ENCODE results near the gene RAC3. TPM values are rescaled to one million over a fixed set of nuclear protein-coding genes. Genes with fewer than 3 reads are reported as not detected.

Gene RAC3
- total RNA-seq, 1 experiment from 2014 or later = 9.3 TPM

DNA sequence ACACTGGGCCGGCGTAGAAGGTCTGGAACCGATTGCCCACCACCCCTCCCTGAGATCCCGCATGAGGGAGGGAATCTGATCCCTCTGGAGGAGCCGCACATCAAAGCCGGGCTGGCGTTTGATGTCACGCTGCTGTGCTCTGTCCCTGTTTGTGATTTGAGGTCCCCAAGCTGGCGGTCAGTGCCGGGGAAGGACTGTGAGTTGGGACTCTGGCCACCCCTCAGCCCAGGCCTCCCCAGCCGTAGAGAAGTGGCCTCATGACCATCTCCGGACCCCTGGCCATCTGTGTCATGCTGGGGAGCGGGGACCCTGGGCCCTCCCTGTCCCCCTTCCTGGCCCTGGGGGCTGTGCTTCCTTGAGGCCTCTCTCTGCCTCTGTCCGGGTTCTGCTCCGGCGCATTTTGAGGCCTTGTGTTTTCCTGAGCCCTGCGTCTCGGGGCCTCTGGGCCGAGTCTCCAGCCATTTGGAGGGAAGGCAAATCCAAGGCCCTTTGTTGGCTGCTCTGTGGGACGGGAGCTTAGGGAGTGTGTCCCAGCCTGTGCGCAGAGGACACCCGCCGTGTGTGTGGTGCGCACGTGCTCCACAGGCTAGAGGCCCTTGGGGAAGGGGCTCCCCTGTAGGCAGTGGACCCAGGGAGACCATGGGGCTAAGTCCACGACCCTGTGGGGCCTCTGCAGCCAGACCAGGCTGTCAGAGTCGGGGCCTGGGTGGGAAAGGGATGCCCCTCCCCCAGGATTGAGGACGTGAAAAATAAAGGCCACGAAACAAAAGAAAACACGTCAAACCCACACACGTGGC, 39.0 kb upstream of the RAC3 start:
- H3K4me3 Mint-ChIP-seq (ENCODE audit: low read depth, unreplicated experiment) = peak overlapping the region; percentile 30
- intact Hi-C loops (cut with micrococcal nuclease; ENCODE audit: unreplicated experiment) = no loop called here
- TF ChIP-seq, protein P1, sequence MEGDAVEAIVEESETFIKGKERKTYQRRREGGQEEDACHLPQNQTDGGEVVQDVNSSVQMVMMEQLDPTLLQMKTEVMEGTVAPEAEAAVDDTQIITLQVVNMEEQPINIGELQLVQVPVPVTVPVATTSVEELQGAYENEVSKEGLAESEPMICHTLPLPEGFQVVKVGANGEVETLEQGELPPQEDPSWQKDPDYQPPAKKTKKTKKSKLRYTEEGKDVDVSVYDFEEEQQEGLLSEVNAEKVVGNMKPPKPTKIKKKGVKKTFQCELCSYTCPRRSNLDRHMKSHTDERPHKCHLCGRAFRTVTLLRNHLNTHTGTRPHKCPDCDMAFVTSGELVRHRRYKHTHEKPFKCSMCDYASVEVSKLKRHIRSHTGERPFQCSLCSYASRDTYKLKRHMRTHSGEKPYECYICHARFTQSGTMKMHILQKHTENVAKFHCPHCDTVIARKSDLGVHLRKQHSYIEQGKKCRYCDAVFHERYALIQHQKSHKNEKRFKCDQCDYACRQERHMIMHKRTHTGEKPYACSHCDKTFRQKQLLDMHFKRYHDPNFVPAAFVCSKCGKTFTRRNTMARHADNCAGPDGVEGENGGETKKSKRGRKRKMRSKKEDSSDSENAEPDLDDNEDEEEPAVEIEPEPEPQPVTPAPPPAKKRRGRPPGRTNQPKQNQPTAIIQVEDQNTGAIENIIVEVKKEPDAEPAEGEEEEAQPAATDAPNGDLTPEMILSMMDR (IDR thresholded peaks at IDR 0.05; ENCODE audit: unreplicated experiment) = no peak
- H3K9me3 Mint-ChIP-seq (ENCODE audit: low read depth, unreplicated experiment) = no peaks in the 10 kb centered on the region
- H3K4me1 Mint-ChIP-seq (ENCODE audit: low read depth, unreplicated experiment) = peaks cover 15% of the 10 kb centered on the region
- CTCF ChIA-PET = interaction anchor here (0.5 to 1.3 kb wide), 2 partner anchors 27 to 33 kb away, joined by 4 to 5 read pairs; no protein-coding TSS in a partner anchor
- no peaks in the 10 kb centered on the region for H3K27me3 Mint-ChIP-seq (ENCODE audit: unreplicated experiment)
- DNase-seq = no peak
- BruUV-seq (replicated peaks) = no TSS peak
- H3K27ac Mint-ChIP-seq (ENCODE audit: unreplicated experiment) = no peak overlapping the region
- peaks cover 20% of the 10 kb centered on the region for H3K36me3 Mint-ChIP-seq (ENCODE audit: insufficient read depth, unreplicated experiment)

DNA sequence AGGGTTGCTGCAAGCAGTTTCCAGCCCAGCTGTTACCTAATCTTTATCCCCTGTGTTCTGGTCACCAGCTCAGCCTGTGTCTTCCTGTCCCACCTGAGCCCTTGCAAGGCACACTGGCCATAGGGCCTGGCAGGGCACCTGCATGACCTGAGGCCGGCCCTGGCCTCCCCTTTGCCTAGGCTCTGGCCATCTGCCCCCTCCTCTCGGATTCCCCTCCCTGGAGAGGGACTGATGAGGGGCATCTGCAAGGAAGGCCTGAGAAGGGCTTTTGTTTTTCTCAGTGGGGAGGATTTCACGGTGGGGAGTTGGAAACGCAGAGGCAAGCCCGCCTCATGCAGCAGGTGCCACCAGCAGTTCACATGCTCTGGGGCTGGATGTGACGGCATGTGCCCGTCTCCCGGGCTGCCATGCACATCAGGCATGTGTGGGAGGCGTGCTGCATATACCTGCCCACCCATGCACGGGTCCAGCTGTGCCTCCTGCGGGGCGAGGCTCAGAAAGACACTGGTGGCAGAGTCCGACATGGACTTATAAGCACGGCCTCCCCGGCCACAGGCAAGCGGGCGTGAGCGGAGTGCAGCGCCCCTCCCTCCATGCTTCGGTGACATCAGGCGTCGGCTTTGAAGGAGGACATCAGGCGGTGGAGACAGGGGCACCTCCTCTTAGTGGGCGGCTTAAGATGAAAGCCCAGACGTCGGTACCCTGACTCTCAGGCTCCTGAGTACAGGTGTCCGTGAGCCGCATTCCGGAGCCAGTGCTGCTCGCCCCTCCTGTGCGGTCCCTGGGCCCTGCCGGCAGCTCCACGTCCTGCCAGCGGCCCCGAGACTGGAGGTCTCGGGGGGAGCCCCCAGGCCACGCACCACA, 37.5 kb upstream of the RAC3 start:
- intact Hi-C loops (cut with micrococcal nuclease; ENCODE audit: unreplicated experiment) = no loop called here
- peaks cover 15% of the 10 kb centered on the region for H3K36me3 Mint-ChIP-seq (ENCODE audit: insufficient read depth, unreplicated experiment)
- no peaks in the 10 kb centered on the region for H3K9me3 Mint-ChIP-seq (ENCODE audit: low read depth, unreplicated experiment)
- CTCF ChIA-PET = no interaction called here
- H3K27ac Mint-ChIP-seq (ENCODE audit: unreplicated experiment) = no peak overlapping the region
- BruUV-seq (replicated peaks) = no TSS peak
- no peaks in the 10 kb centered on the region for H3K27me3 Mint-ChIP-seq (ENCODE audit: unreplicated experiment)
- TF ChIP-seq, protein P1 (IDR thresholded peaks at IDR 0.05; ENCODE audit: unreplicated experiment) = no peak
- H3K4me3 Mint-ChIP-seq (ENCODE audit: low read depth, unreplicated experiment) = no peak overlapping the region
- peaks cover 15% of the 10 kb centered on the region for H3K4me1 Mint-ChIP-seq (ENCODE audit: low read depth, unreplicated experiment)
- DNase-seq = no peak

DNA sequence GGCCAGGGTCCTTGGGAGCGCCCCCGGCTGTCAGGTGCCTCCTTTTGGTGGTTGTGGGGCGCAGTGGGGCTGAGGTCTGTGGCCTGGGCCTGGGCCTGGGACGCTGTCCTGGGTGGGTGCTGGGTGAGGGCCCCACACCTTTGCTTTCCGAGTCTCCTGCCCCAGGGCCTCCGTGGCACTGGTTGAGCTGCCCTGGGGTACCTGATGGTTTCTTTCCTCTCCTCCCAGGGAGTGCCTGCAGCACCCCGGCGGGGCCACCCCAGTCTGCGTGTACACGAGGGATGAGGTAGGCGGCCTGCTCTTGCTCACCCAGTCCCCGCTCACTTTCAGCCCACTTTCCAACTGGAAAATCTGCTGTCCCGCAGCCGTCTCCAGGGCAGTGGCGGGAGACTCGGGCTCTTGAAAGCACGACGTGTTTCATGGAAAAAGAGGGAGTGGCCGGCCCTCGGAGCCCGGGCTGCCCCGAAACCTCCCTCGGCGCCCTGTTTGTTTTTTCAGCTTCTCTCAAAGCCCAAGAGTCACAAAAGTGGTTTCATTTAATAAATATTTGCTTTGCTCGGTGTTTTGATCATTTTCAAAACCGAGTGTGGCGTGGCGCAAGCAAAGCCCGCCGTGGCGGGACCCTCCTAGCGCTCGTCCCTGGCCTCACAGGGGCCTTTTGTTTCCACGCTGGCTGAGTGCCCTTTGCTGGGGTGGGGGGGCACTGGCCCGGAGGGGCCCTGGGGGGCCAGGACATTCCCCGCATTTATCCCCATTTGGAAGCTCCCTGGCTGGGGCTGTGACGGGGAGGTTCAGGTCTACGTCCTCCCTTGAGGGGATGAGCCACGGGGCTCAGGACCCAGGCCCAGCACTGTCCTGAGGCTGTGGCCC, 36.6 kb upstream of the RAC3 start:
- Mint-ChIP-seq H3K27me3 (ENCODE audit: unreplicated experiment) (no peaks in the 10 kb centered on the region), H3K9me3 (ENCODE audit: low read depth, unreplicated experiment) (no peaks in the 10 kb centered on the region), H3K4me1 (ENCODE audit: low read depth, unreplicated experiment) (peaks cover 15% of the 10 kb centered on the region), H3K36me3 (ENCODE audit: insufficient read depth, unreplicated experiment) (peaks cover 17% of the 10 kb centered on the region), H3K4me3 (ENCODE audit: low read depth, unreplicated experiment) (no peak overlapping the region), H3K27ac (ENCODE audit: unreplicated experiment) (no peak overlapping the region)
- no peak for DNase-seq
- CTCF ChIA-PET = interaction anchor here (1.1 kb wide), 1 partner anchor 9 kb away, joined by 3 read pairs; no protein-coding TSS in a partner anchor
- intact Hi-C loops (cut with micrococcal nuclease; ENCODE audit: unreplicated experiment) = no loop called here
- TF ChIP-seq, protein P1 (IDR thresholded peaks at IDR 0.05; ENCODE audit: unreplicated experiment) = no peak
- no TSS peak for BruUV-seq (replicated peaks)

All from Calu3 (cell line).